ENCODE measurements around the gene NTM. TPM values are rescaled to one million over a fixed set of nuclear protein-coding genes. Genes with fewer than 3 reads are reported as not detected.

The NTM gene
- total and polyA plus RNA-seq, 2 of the 8 experiments (the other 6 are each of a cell fraction or from before 2014, with no cell fraction given): 13.4 to 20.0 TPM

GRCh38 chr11:132052904-132053303, 682.5 kb downstream of the NTM start:
- Histone ChIP-seq H3K14ac (ENCODE audit: insufficient read length) (no peak overlapping the region), H2AFZ (ENCODE audit: low read length) (no peak overlapping the region), H3K56ac (replicated peaks; ENCODE audit: insufficient read length, low read depth, low read length) (no peak overlapping the region), H2AK5ac (ENCODE audit: low read depth, low read length) (no peak overlapping the region), H4K20me1 (replicated peaks in 1 of 2; ENCODE audit: control insufficient read depth in 1 of 2, insufficient read depth in 2 of 2, low read length in 2 of 2) (no peaks in the 10 kb centered on the region), H3K18ac (ENCODE audit: extremely low read depth, low read length) (no peak overlapping the region), H3K4ac (replicated peaks; ENCODE audit: insufficient read length, low read depth, low read length) (no peak overlapping the region), H3K79me1 (ENCODE audit: low read depth, low read length) (no peaks in the 10 kb centered on the region), H2BK20ac (ENCODE audit: low read length) (no peak overlapping the region), H2BK5ac (ENCODE audit: low read depth, low read length) (no peak overlapping the region), H3K27ac (ENCODE audit: low read depth, low read length) (no peak overlapping the region), H3K27me3 (replicated peaks in 1 of 4; ENCODE audit: control insufficient read depth in 3 of 4, extremely low read depth in 1 of 4, insufficient read depth in 3 of 4, low read length in 3 of 4) (no peaks in the 10 kb centered on the region), H3K9me3 (ENCODE audit: insufficient read depth in 2 of 2, low read depth in 1 of 2, low read length in 1 of 2) (no peaks in the 10 kb centered on the region), H2BK120ac (replicated peaks; ENCODE audit: low read depth, low read length) (no peak overlapping the region), H3K9ac (replicated peaks in 1 of 4; ENCODE audit: extremely low read depth in 1 of 4, low read depth in 3 of 4, low read length in 3 of 4) (no peak overlapping the region), H3K4me2 (ENCODE audit: insufficient read depth in 1 of 2, low read depth in 2 of 2, low read length in 2 of 2) (no peak overlapping the region), H3K4me3 (ENCODE audit: extremely low read depth in 1 of 4, insufficient read depth in 2 of 4, low read depth in 3 of 4, low read length in 4 of 4) (no peak overlapping the region), H3K23me2 (ENCODE audit: low read depth, low read length) (no peaks in the 10 kb centered on the region), H4K8ac (ENCODE audit: extremely low read depth, insufficient read depth, low read length) (no peak overlapping the region), H4K91ac (replicated peaks; ENCODE audit: insufficient read length, low read length) (no peak overlapping the region), H2BK15ac (ENCODE audit: low read length) (no peak overlapping the region), H3K4me1 (replicated peaks in 1 of 4; ENCODE audit: control insufficient read depth in 3 of 4, insufficient read depth in 4 of 4, low read length in 3 of 4) (peaks cover 5 to 14% (median 9%) of the 10 kb centered on the region in 4 experiments), H3K23ac (ENCODE audit: insufficient read length) (no peak overlapping the region), H4K5ac (ENCODE audit: insufficient read length, low read depth, low read length) (no peak overlapping the region), H3K36me3 (ENCODE audit: control insufficient read depth in 2 of 4, insufficient read depth in 4 of 4, low read length in 3 of 4) (no peaks in the 10 kb centered on the region), H2BK12ac (ENCODE audit: low read depth, low read length) (no peak overlapping the region), H3K79me2 (ENCODE audit: control insufficient read depth in 1 of 2, insufficient read depth in 2 of 2, low read length in 2 of 2) (no peaks in the 10 kb centered on the region)
- DNase-seq (ENCODE audit: low read depth in 1 of 2, low spot score in 2 of 2) (no peak), FAIRE-seq (no peak)
- TF ChIP-seq MAFK (IDR thresholded peaks at IDR 0.05; ENCODE audit: low read depth, low read length) (peak; percentile 19; the same call in 1 of the 2 replicates), RBBP5 (IDR thresholded peaks at IDR 0.05; ENCODE audit: borderline replicate concordance, low read depth, low read length) (no peak)
- WGBS, 2 experiments (ENCODE audit: extremely low coverage in 1 of 2, insufficient coverage in 1 of 2, insufficient read length in 1 of 2, insufficient replicate concordance in 2 of 2, low coverage in 1 of 2, low lambda C conversion rate in 2 of 2, missing lambda C conversion rate in 1 of 2): 93% methylated on average over 3 of the region's 3 CpGs; no CpG with 5 or more reads in 1 of the 2 experiments
- ChIA-PET CTCF (ENCODE audit: partially characterized antibody) (interaction anchor here (0.7 to 1.7 kb wide), 3 partner anchors 21 to 358 kb away, joined by 3 to 4 read pairs (median 3); no protein-coding TSS in a partner anchor), POLR2A (ENCODE audit: partially characterized antibody) (no interaction called here)
